Parathyroid adenoma (tissue), 2 donors: ENCODE measurements around the gene KRTAP17-1.

Experiments
- H2AFZ ChIP-seq: fragments of 300-600 bp; sonication (generic); one replicate; pipeline ENCODE4 v1.7.0; 2017; ENCODE audit warnings: antibody characterized with exemption, mild to moderate bottlenecking
- H3K27ac ChIP-seq: fragments of 300-600 bp; sonication (generic); one replicate; pipeline ENCODE4 v1.7.0; 2017
- H3K27me3 ChIP-seq: fragments of 300-600 bp; sonication (generic); one replicate; pipeline ENCODE4 v1.7.0; 2017; ENCODE audit warnings: low read length; ENCODE audit not compliant: control insufficient read depth, insufficient read depth
- H3K36me3 ChIP-seq: fragments of 300-600 bp; sonication (generic); one replicate; pipeline ENCODE4 v1.7.0; 2017; ENCODE audit warnings: low read length; ENCODE audit not compliant: control insufficient read depth, insufficient read depth
- H3K4me1 ChIP-seq: fragments of 300-600 bp; sonication (generic); one replicate; pipeline ENCODE4 v1.7.0; 2017; ENCODE audit warnings: control low read depth
- H3K4me2 ChIP-seq: fragments of 300-600 bp; sonication (generic); one replicate; pipeline ENCODE4 v1.7.0; 2017; ENCODE audit warnings: low read length
- H3K4me3 ChIP-seq: fragments of 300-600 bp; sonication (generic); one replicate; pipeline ENCODE4 v1.7.0; 2017; ENCODE audit warnings: low read depth, low read length
- H3K79me2 ChIP-seq: fragments of 300-600 bp; sonication (generic); one replicate; pipeline ENCODE4 v1.7.0; 2017; ENCODE audit warnings: control low read depth
- H3K9ac ChIP-seq: fragments of 300-600 bp; sonication (generic); one replicate; pipeline ENCODE4 v1.7.0; 2017; ENCODE audit warnings: mild to moderate bottlenecking
- H3K9me3 ChIP-seq: fragments of 300-600 bp; sonication (generic); one replicate; pipeline ENCODE4 v1.7.0; 2017; ENCODE audit warnings: low read length; ENCODE audit not compliant: control insufficient read depth
- TF ChIP-seq, protein P1 (sequence below): fragments of 300-600 bp; sonication (generic); IDR thresholded peaks from one replicate; pipeline ENCODE4 v1.7.0; 2017; ENCODE audit warnings: antibody characterized with exemption, mild to moderate bottlenecking
- donor health status: primary hyperparathyroidism.

Gene KRTAP17-1, protein sequence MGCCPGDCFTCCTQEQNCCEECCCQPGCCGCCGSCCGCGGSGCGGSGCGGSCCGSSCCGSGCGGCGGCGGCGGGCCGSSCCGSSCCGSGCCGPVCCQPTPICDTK

DNA sequence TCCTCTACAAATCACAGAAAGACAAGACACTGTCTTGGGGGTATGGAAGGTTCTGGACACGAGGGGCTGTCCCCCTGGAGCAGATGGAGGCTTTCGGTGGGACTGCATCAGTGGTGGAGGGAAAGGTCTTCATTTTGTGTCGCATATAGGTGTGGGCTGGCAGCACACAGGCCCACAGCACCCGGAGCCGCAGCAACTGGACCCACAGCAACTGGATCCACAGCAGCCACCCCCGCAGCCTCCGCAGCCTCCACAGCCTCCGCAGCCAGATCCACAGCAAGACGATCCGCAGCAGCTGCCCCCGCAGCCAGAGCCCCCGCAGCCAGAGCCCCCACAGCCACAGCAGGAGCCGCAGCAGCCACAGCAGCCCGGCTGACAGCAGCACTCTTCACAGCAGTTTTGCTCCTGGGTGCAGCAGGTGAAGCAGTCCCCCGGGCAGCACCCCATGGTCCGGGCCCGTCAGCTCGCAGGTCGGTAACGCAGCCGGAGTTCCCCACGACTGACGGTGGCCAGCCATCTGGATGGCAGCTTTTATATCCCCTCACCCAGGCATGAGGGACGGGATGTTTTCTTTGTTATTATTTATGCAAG is at the start of gene KRTAP17-1:
KRTAP17-1 (minus strand) TSS at position 507 of the 591 bp plus-strand sequence; CDS start at position 447, 60 bp downstream.
- Histone ChIP-seq H3K4me3 (no peak within 1 kb of the TSS), H3K27me3 (no peaks in the 10 kb centered on the region), H3K4me1 (no peaks in the 10 kb centered on the region), H3K79me2 (no peaks in the 10 kb centered on the region), H2AFZ (no peak within 1 kb of the TSS), H3K27ac (no peak within 1 kb of the TSS), H3K9me3 (no peaks in the 10 kb centered on the region), H3K9ac (no peak within 1 kb of the TSS), H3K36me3 (no peaks in the 10 kb centered on the region), H3K4me2 (no peak within 1 kb of the TSS)
- TF ChIP-seq, protein P1, sequence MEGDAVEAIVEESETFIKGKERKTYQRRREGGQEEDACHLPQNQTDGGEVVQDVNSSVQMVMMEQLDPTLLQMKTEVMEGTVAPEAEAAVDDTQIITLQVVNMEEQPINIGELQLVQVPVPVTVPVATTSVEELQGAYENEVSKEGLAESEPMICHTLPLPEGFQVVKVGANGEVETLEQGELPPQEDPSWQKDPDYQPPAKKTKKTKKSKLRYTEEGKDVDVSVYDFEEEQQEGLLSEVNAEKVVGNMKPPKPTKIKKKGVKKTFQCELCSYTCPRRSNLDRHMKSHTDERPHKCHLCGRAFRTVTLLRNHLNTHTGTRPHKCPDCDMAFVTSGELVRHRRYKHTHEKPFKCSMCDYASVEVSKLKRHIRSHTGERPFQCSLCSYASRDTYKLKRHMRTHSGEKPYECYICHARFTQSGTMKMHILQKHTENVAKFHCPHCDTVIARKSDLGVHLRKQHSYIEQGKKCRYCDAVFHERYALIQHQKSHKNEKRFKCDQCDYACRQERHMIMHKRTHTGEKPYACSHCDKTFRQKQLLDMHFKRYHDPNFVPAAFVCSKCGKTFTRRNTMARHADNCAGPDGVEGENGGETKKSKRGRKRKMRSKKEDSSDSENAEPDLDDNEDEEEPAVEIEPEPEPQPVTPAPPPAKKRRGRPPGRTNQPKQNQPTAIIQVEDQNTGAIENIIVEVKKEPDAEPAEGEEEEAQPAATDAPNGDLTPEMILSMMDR, result no peak

DNA sequence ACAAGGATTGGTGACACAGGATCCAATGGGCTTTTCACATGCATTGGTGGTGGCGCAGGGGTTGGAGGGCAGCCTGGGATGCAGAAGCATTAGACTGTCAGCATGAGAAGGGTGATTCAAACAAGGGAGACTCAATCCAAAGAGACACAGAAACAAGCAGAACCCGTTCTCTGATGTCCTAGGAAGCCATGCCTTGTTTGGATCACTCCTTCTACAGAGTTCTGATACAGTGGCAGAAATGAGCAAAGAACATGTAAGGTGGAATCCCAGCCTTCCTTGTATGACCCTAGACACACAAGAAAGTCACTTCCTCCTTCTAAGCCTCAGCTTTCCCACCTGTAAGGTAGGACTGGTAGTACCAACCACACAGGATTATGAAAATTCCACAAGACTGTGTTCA is 48.4 kb upstream of the KRTAP17-1 start:
- Histone ChIP-seq H3K36me3 (no peaks in the 10 kb centered on the region), H3K4me1 (no peaks in the 10 kb centered on the region), H2AFZ (no peak overlapping the region), H3K79me2 (no peaks in the 10 kb centered on the region), H3K9me3 (no peaks in the 10 kb centered on the region), H3K27me3 (no peaks in the 10 kb centered on the region), H3K27ac (no peak overlapping the region), H3K4me3 (no peak overlapping the region), H3K4me2 (no peak overlapping the region), H3K9ac (no peak overlapping the region)
- TF ChIP-seq, protein P1, result no peak

DNA sequence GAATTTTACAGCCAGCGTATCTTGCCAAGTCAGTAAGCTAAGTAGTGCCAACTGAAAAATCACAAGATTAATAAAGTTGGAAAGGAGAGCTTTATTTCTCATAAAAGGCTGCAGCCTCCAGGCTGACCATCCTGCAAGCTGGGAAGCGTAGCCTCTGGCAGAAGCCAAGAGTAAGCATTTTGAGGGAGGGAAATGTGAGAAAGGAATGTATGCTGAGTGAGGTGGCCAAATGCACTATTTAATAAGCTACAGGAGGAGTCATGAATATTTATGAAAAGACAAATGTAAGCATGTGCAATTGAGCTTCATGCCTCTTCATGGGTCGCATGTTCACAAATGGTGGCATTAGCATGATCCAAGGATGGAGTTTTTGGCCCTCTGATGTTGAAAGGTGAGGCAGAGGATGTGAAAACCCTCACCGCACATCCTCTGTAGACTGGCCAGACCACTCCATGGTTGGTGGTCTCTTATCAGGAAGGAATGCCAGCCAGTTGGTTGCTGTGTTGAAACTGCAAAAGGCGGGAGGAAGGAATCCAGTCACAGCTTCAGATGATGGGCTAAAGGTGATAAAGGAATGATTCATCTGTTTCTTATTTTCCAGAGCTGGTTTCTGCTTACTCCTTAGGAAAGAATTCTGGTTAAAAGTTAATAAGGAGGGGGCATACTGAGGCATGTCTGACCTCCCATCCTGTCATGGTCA is 44.9 kb upstream of the KRTAP17-1 start:
- TF ChIP-seq, protein P1, result no peak
- Histone ChIP-seq H3K27me3 (no peaks in the 10 kb centered on the region), H3K9ac (no peak overlapping the region), H3K9me3 (no peaks in the 10 kb centered on the region), H3K27ac (no peak overlapping the region), H3K4me3 (no peak overlapping the region), H3K79me2 (no peaks in the 10 kb centered on the region), H3K4me2 (no peak overlapping the region), H2AFZ (no peak overlapping the region), H3K36me3 (no peaks in the 10 kb centered on the region), H3K4me1 (no peaks in the 10 kb centered on the region)

DNA sequence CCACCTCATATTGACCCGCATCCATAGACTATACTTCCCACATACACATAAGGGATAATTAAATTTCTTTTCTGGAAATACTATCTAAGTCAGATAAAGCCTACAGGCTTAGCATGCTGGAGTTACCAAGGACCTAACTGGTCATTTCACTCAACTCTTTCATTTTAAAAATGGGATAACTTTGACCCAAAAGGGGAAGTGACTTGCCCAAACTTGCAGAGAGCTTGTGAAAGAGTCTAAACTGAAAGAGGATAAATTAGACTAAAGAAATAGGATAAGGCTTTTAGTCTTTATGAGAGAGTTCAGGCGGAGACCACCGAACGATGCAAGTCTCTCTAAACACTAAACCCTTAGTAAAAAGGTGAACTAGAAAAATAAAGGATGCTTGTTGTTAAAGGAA is 39.0 kb upstream of the KRTAP17-1 start:
- H3K36me3 ChIP-seq, result no peaks in the 10 kb centered on the region
- H3K4me1 ChIP-seq, result no peaks in the 10 kb centered on the region
- H3K9ac ChIP-seq, result no peak overlapping the region
- H3K27me3 ChIP-seq, result no peaks in the 10 kb centered on the region
- no peaks in the 10 kb centered on the region for H3K79me2 ChIP-seq
- no peak overlapping the region for H3K4me3 ChIP-seq
- H2AFZ ChIP-seq, result no peak overlapping the region
- H3K4me2 ChIP-seq, result no peak overlapping the region
- no peaks in the 10 kb centered on the region for H3K9me3 ChIP-seq
- no peak overlapping the region for H3K27ac ChIP-seq
- TF ChIP-seq, protein P1, result no peak
